Measurements from ENCODE around the gene AFAP1.

DNA sequence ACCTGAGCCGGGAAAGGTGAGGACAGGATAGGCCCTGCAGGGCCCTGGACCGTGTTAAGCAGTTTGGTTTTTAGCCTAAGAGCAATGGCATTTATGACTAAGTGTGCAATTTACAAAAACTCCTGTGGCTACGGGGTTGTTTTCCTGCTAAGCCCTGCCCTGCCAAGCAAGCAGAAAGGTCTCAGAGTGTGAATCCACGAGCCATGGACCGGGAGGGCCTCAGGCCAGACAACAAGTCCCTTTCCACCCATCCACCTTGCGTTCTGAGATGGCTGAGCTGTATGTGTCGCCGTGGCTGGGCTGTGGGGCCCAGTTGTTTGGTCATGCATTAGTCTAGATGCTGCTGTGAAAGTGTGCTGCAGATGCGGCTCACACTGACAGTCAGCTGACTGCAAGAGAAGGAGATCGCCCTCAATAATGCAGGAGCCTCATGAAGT is 33.9 kb upstream of the AFAP1 start:
- no peak for TF ChIP-seq EZH2 (IDR thresholded peaks at IDR 0.05; ENCODE audit: low read length)
- TF ChIP-seq, protein P1, sequence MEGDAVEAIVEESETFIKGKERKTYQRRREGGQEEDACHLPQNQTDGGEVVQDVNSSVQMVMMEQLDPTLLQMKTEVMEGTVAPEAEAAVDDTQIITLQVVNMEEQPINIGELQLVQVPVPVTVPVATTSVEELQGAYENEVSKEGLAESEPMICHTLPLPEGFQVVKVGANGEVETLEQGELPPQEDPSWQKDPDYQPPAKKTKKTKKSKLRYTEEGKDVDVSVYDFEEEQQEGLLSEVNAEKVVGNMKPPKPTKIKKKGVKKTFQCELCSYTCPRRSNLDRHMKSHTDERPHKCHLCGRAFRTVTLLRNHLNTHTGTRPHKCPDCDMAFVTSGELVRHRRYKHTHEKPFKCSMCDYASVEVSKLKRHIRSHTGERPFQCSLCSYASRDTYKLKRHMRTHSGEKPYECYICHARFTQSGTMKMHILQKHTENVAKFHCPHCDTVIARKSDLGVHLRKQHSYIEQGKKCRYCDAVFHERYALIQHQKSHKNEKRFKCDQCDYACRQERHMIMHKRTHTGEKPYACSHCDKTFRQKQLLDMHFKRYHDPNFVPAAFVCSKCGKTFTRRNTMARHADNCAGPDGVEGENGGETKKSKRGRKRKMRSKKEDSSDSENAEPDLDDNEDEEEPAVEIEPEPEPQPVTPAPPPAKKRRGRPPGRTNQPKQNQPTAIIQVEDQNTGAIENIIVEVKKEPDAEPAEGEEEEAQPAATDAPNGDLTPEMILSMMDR (optimal IDR thresholded peaks at IDR 0.05 in 1 of 3, IDR thresholded peaks at IDR 0.05 in 1 of 3, conservative IDR thresholded peaks at IDR 0.05 in 1 of 3; ENCODE audit: extremely low read depth in 1 of 3, insufficient read depth in 2 of 3, low read length in 3 of 3), result no peak
